SK-N-SH treated with all-trans-retinoic acid at 6 μM for 48 hours (cell line): ENCODE results near the gene ADAMTSL3.

ENCODE experiments used
- TSHZ2 ChIP-seq: fragments of 250-450 bp; sonication (Bioruptor Pico); IDR thresholded peaks from 2 replicates; pipeline ENCODE4 v1.5.0; 2020; ENCODE audit warnings: mild to moderate bottlenecking, moderate library complexity
- ZNF565 ChIP-seq: fragments of 450-650 bp; formaldehyde crosslinking; conservative IDR thresholded peaks from 2 replicates; pipeline ENCODE4 v1.5.0; 2020; ENCODE audit warnings: low read depth, mild to moderate bottlenecking, moderate library complexity

DNA sequence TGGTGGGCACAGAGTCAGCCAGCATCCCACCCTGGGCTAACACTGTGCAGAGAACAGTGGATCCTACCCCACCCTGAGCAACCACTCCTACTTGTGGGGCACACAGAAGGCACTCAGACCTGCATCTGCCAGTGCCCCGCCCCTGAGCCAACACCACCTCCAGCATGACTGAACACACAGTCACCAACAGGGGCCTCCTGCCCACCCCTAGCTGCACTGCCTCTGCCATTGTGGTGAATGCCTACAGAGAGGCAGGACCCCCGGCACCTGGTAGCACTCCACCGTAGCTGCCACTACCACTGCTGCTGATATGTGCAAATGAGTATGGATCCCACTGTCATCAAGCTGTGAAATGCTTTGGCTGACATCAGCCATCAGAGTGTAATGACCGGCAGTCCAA, 123.1 kb downstream of the ADAMTSL3 start:
- TF ChIP-seq ZNF565 (CRISPR knock-in tag): no peak
- no peak for TF ChIP-seq TSHZ2 (CRISPR knock-in tag)
